HepG2 (cell line): ENCODE results near the gene BOD1. TPM values are rescaled to one million over a fixed set of nuclear protein-coding genes. Genes with fewer than 3 reads are reported as not detected.

ENCODE experiments used
- ASH2L ChIP-seq: fragments of 300-600, 200-600 bp; sonication (generic); IDR thresholded peaks from 2 replicates; pipeline ENCODE4 v1.7.0; 2017; ENCODE audit warnings: low read depth, mild to moderate bottlenecking, moderate library complexity, mixed read lengths, low read length; ENCODE audit not compliant: insufficient read length
- DMAP1 ChIP-seq: IDR thresholded peaks from 2 replicates; pipeline ENCODE4 v1.6.1; 2016
- ELF4 ChIP-seq: sonication (generic); formaldehyde crosslinking; IDR thresholded peaks from 2 replicates; pipeline ENCODE4 v1.5.0; 2020; ENCODE audit warnings: missing genetic modification reagents, mild to moderate bottlenecking, moderate library complexity, borderline replicate concordance
- EP300 ChIP-seq, 3 experiments: sonication (generic) in 1 of 3; formaldehyde crosslinking in 1 of 3; IDR thresholded peaks; 2 replicates each; pipeline versions ENCODE4 v1.5.1 to v1.6.1; 2011 to 2020; ENCODE audit warnings: low read depth in 2 of 3, low read length in 2 of 3, borderline replicate concordance in 1 of 3, improper control_type of control experiment in 1 of 3, mild to moderate bottlenecking in 1 of 3, missing genetic modification reagents in 1 of 3, moderate library complexity in 1 of 3
- ERF ChIP-seq: IDR thresholded peaks from 2 replicates; pipeline ENCODE4 v1.6.1; 2018; ENCODE audit warnings: missing biosample characterization, missing genetic modification reagents
- GPBP1L1 ChIP-seq: sonication (generic); formaldehyde crosslinking; IDR thresholded peaks from 2 replicates; pipeline ENCODE4 v1.5.0; 2020; ENCODE audit warnings: mild to moderate bottlenecking, missing genetic modification reagents
- HNRNPLL ChIP-seq: fragments of 200-400 bp; formaldehyde crosslinking; IDR thresholded peaks from 2 replicates; pipeline ENCODE4 v1.6.1; 2017; ENCODE audit warnings: mild to moderate bottlenecking, low read depth, low read length; ENCODE audit not compliant: poor library complexity, severe bottlenecking
- MNT ChIP-seq: fragments of 450-650 bp; IDR thresholded peaks from 2 replicates; pipeline ENCODE4 v1.6.1; 2016
- MXD4 ChIP-seq: IDR thresholded peaks from 2 replicates; pipeline ENCODE4 v1.6.1; 2016; ENCODE audit warnings: mild to moderate bottlenecking, missing biosample characterization, missing genetic modification reagents
- NR2F1 ChIP-seq, 2 experiments: fragments of 450-650 bp in 1 of 2; formaldehyde crosslinking in 1 of 2; IDR thresholded peaks; 2 replicates each; pipeline versions ENCODE4 v1.5.0 to v1.6.1; 2016 to 2020; ENCODE audit warnings: mild to moderate bottlenecking in 1 of 2, missing compliant biosample characterization in 1 of 2, missing genetic modification reagents in 1 of 2, moderate library complexity in 1 of 2
- SPEN ChIP-seq: sonication (generic); formaldehyde crosslinking; IDR thresholded peaks from 2 replicates; pipeline ENCODE4 v1.5.1; 2020; ENCODE audit warnings: low read depth, mild to moderate bottlenecking, missing genetic modification reagents
- ZEB1 ChIP-seq: IDR thresholded peaks from 2 replicates; pipeline ENCODE4 v1.6.1; 2012; ENCODE audit warnings: mild to moderate bottlenecking, low read depth, inconsistent platforms; ENCODE audit not compliant: insufficient replicate concordance
- ZFP82 ChIP-seq: sonication (generic); formaldehyde crosslinking; IDR thresholded peaks from 2 replicates; pipeline ENCODE4 v1.5.1; 2020; ENCODE audit warnings: mild to moderate bottlenecking, missing genetic modification reagents, borderline replicate concordance
- ZKSCAN5 ChIP-seq: sonication (generic); formaldehyde crosslinking; IDR thresholded peaks from 2 replicates; pipeline ENCODE4 v1.5.1; 2020; ENCODE audit warnings: mild to moderate bottlenecking, missing genetic modification reagents
- ZNF180 ChIP-seq: sonication (generic); formaldehyde crosslinking; IDR thresholded peaks from 2 replicates; pipeline ENCODE4 v1.4.0; 2020; ENCODE audit warnings: low read depth, missing genetic modification reagents, borderline replicate concordance
- ZNF234 ChIP-seq: sonication (generic); formaldehyde crosslinking; conservative IDR thresholded peaks from 2 replicates; pipeline ENCODE4 v1.5.1; 2020; ENCODE audit warnings: mild to moderate bottlenecking, missing genetic modification reagents
- ZNF318 ChIP-seq: sonication (generic); formaldehyde crosslinking; IDR thresholded peaks from 2 replicates; pipeline ENCODE4 v1.4.0; 2020; ENCODE audit warnings: mild to moderate bottlenecking, missing genetic modification reagents
- polyA plus RNA-seq, 8 experiments: library from polyadenylated mRNA; depleted of rRNA in 3 of 8; stranded (reverse) in 7 of 8; unstranded in 1 of 8; fragments of >200 nt; fragmentation: Illumina TruSeq in 4 of 8; extraction: Trizol in 4 of 8; gene quantifications; 2 replicates each; pipeline versions ENCODE4 v1.2.1 to v1.2.3, GENCODE V29; 2011 to 2016; ENCODE audit warnings: low read depth in 4 of 8, missing spikeins in 1 of 8, mixed read lengths in 1 of 8; ENCODE audit not compliant: insufficient read depth in 1 of 8
- total RNA-seq, 5 experiments: library from RNA; depleted of rRNA; stranded (reverse); fragments of >200 nt; fragmentation: Illumina TruSeq; extraction: Trizol; gene quantifications; 2 replicates each; pipeline ENCODE4 v1.2.3, GENCODE V29; 2016; ENCODE audit warnings: low read depth in 1 of 5

The BOD1 gene
- total and polyA plus RNA-seq, 2 of the 13 experiments (the other 11 are each of a cell fraction or from before 2014, with no cell fraction given), result 81.5 to 103 TPM

GRCh38 chr5:173616577-173617118, at the start of gene BOD1 (continued):
- no peak for TF ChIP-seq ZNF318 (CRISPR knock-in tag)
- TF ChIP-seq ZNF180 (CRISPR knock-in tag), result no peak
- TF ChIP-seq MXD4, result peak; percentile 86
- peak; percentile 95 for TF ChIP-seq SPEN (CRISPR knock-in tag)
- TF ChIP-seq MNT, result peak; percentile 58
- TF ChIP-seq GPBP1L1, result no peak
- peak; percentile 58 for TF ChIP-seq ASH2L
- TF ChIP-seq NR2F1 (CRISPR knock-in tag; IDR thresholded peaks at IDR 0.05), result peak in 1 of 2 experiments; percentile 35; a peak in 1 of 4 replicates
- no peak for TF ChIP-seq ZFP82
- TF ChIP-seq ELF4, result 0 out of 2 replicates have a peak, but pooled peaks have one; percentile 37
- no peak for TF ChIP-seq ZKSCAN5 (CRISPR knock-in tag)
- no peak for TF ChIP-seq ZNF234 (CRISPR knock-in tag)
- TF ChIP-seq ERF (CRISPR knock-in tag), result 0 out of 2 replicates have a peak, but pooled peaks have one; percentile 26
- TF ChIP-seq HNRNPLL, result peak; percentile 28
- TF ChIP-seq EP300 (IDR thresholded peaks at IDR 0.05; ENCODE audit: low read depth in 2 of 2, low read length in 2 of 2), result 0 out of 4 replicates have a peak, but pooled peaks of 1 of the 2 experiments have one; percentile 11
- TF ChIP-seq EP300 (CRISPR knock-in tag; IDR thresholded peaks at IDR 0.05; ENCODE audit: borderline replicate concordance), result no peak
- peak; percentile 76; the same call in 1 of the 2 replicates for TF ChIP-seq DMAP1 (CRISPR knock-in tag)
- TF ChIP-seq ZEB1, result peak; percentile 52
